HepG2 (cell line): ENCODE measurements around the gene CYP4F12. TPM values are rescaled to one million over a fixed set of nuclear protein-coding genes. Genes with fewer than 3 reads are reported as not detected.
"Not testable (repeated sequence)": the region's sequence is repeated elsewhere in the genome, so short reads cannot be mapped to it uniquely, and the experiment has no call there.

Source experiments
- ATAC-seq: fragments of 200-7000 bp; cut with Tn5 transposase; 3 replicates; pipeline ENCODE4 v1.9.1; 2020; ENCODE audit warnings: mild to moderate bottlenecking, moderate library complexity
- BruUV-seq: library from RNA; stranded (reverse); fragments of 400-500 nt; replicated peaks from 2 replicates; lab custom pipeline; 2021; lab: Mats Ljungman, UMichigan
- CTCF ChIA-PET: fragments of 300-600 bp; formaldehyde crosslinking; extraction: SDS; loops from one replicate; lab custom pipeline; 2021; ENCODE audit warnings: low total read pairs, inconsistent platforms, low intra/inter-chr PET ratio; lab: Yijun Ruan, JAX
- POLR2A ChIA-PET: fragments of 350-600 bp; sonication (Branson Sonifier 250); formaldehyde crosslinking; loops from one replicate; lab custom pipeline; 2020; ENCODE audit warnings: antibody characterized with exemption, inconsistent platforms; lab: Yijun Ruan, JAX
- DNase-seq: peaks from one replicate; pipeline ENCODE4 v3.0.0-alpha.2; 2015; ENCODE audit warnings: low spot score
- FAIRE-seq: peaks from 3 replicates; lab custom pipeline; 2011; peaks lifted over from hg19 to GRCh38; lab: Jason Lieb, UNC
- H2AFZ ChIP-seq: one replicate; pipeline ENCODE4 v1.6.1; 2011; ENCODE audit warnings: low read length, inconsistent platforms
- H3K27ac ChIP-seq: fragments of 300-600 bp; 3 replicates; pipeline ENCODE4 v1.8.0; 2011; ENCODE audit warnings: mixed run types, mild to moderate bottlenecking, mixed read lengths, low read length, inconsistent platforms; ENCODE audit not compliant: insufficient read depth; ENCODE audit errors: extremely low read length
- H3K27me3 ChIP-seq, 2 experiments: fragments of 200-600 bp in 1 of 2; 2 replicates in 1 of 2; 3 replicates in 1 of 2; pipeline versions ENCODE4 v1.6.0 to v1.8.0; 2011; ENCODE audit warnings: low read length in 2 of 2, mild to moderate bottlenecking in 2 of 2, moderate library complexity in 2 of 2, inconsistent platforms in 1 of 2; ENCODE audit not compliant: insufficient read depth in 2 of 2, control insufficient read depth in 1 of 2
- H3K36me3 ChIP-seq, 2 experiments: fragments of 200-600 bp in 1 of 2; replicated peaks in 1 of 2; 2 replicates in 1 of 2; 3 replicates in 1 of 2; pipeline versions ENCODE4 v1.5.1 to v1.8.0; 2011; ENCODE audit warnings: low read length in 2 of 2, inconsistent platforms in 1 of 2; ENCODE audit not compliant: insufficient read depth in 2 of 2, control insufficient read depth in 1 of 2
- H3K4me1 ChIP-seq: 2 replicates; pipeline ENCODE4 v1.5.1; 2012; ENCODE audit warnings: low read length, inconsistent platforms; ENCODE audit not compliant: insufficient read depth
- H3K4me2 ChIP-seq: 2 replicates; pipeline ENCODE4 v1.6.0; 2011; ENCODE audit warnings: low read depth, low read length, inconsistent platforms
- H3K4me3 ChIP-seq, 3 experiments: fragments of 200-600 bp in 1 of 3; sonication (generic), shearing (Covaris generic) in 1 of 3; replicated peaks in 1 of 3; 2 replicates each; pipeline ENCODE4 v1.5.1; 2011 to 2016; ENCODE audit warnings: low read length in 3 of 3, inconsistent platforms in 2 of 3, low read depth in 2 of 3, mild to moderate bottlenecking in 2 of 3, control low read depth in 1 of 3, mixed read lengths in 1 of 3; ENCODE audit not compliant: insufficient read depth in 1 of 3
- H3K79me2 ChIP-seq: one replicate; pipeline ENCODE4 v1.6.1; 2011; ENCODE audit warnings: low read length, inconsistent platforms; ENCODE audit not compliant: insufficient read depth
- H3K9ac ChIP-seq: 2 replicates; pipeline ENCODE4 v1.6.0; 2011; ENCODE audit warnings: mild to moderate bottlenecking, low read depth, low read length, inconsistent platforms; ENCODE audit not compliant: insufficient read depth
- H3K9me3 ChIP-seq: 2 replicates; pipeline ENCODE4 v1.5.1; 2012; ENCODE audit warnings: mild to moderate bottlenecking, low read length
- H4K20me1 ChIP-seq: 2 replicates; pipeline ENCODE4 v1.6.0; 2011; ENCODE audit warnings: inconsistent platforms, mild to moderate bottlenecking, low read length, moderate library complexity; ENCODE audit not compliant: insufficient read depth
- KLF15 ChIP-seq: sonication (generic); formaldehyde crosslinking; IDR thresholded peaks from 2 replicates; pipeline ENCODE4 v1.8.1; 2023; ENCODE audit warnings: borderline replicate concordance, mild to moderate bottlenecking, inconsistent platforms, missing genetic modification reagents, mixed read lengths
- MLX ChIP-seq: IDR thresholded peaks from 2 replicates; pipeline ENCODE4 v1.6.1; 2016
- RFX5 ChIP-seq: IDR thresholded peaks from 2 replicates; pipeline ENCODE4 v1.6.1; 2011; ENCODE audit warnings: low read depth, low read length, improper control_type of control experiment
- ZBTB46 ChIP-seq: sonication (generic); formaldehyde crosslinking; IDR thresholded peaks from 2 replicates; pipeline ENCODE4 v1.4.0; 2020; ENCODE audit warnings: mild to moderate bottlenecking, missing genetic modification reagents, borderline replicate concordance
- ZFP82 ChIP-seq: sonication (generic); formaldehyde crosslinking; IDR thresholded peaks from 2 replicates; pipeline ENCODE4 v1.5.1; 2020; ENCODE audit warnings: mild to moderate bottlenecking, missing genetic modification reagents, borderline replicate concordance
- ZNF746 ChIP-seq: sonication (generic); formaldehyde crosslinking; IDR thresholded peaks from 2 replicates; pipeline ENCODE4 v1.8.0; 2022; ENCODE audit warnings: mild to moderate bottlenecking, missing genetic modification reagents
- ZNF841 ChIP-seq: sonication (generic); formaldehyde crosslinking; IDR thresholded peaks from 2 replicates; pipeline ENCODE4 v1.8.1; 2023; ENCODE audit warnings: missing genetic modification reagents, borderline replicate concordance
- WGBS: methylation state at CpG from one replicate; pipeline ENCODE4 v1.1.6; 2017; ENCODE audit warnings: low lambda C conversion rate; 5-methylcytosine and 5-hydroxymethylcytosine counted together
- in situ Hi-C: cut with HindIII; loops from 2 replicates; pipeline ENCODE4 v1.10.0; 2017; ENCODE audit warnings: low pct_unique_long_range_greater_than_20kb; ENCODE audit not compliant: extremely low pct_ligation_motif_present
- intact Hi-C: fragments of 100-400 bp; cut with micrococcal nuclease; formaldehyde crosslinking; loops from one replicate; pipeline ENCODE4 v1.10.0; 2022; ENCODE audit not compliant: unreplicated experiment
- polyA plus RNA-seq, 8 experiments: library from polyadenylated mRNA; depleted of rRNA in 3 of 8; stranded (reverse) in 7 of 8; unstranded in 1 of 8; fragments of >200 nt; fragmentation: Illumina TruSeq in 4 of 8; extraction: Trizol in 4 of 8; gene quantifications; 2 replicates each; pipeline versions ENCODE4 v1.2.1 to v1.2.3, GENCODE V29; 2011 to 2016; ENCODE audit warnings: low read depth in 4 of 8, missing spikeins in 1 of 8, mixed read lengths in 1 of 8; ENCODE audit not compliant: insufficient read depth in 1 of 8
- total RNA-seq, 5 experiments: library from RNA; depleted of rRNA; stranded (reverse); fragments of >200 nt; fragmentation: Illumina TruSeq; extraction: Trizol; gene quantifications; 2 replicates each; pipeline ENCODE4 v1.2.3, GENCODE V29; 2016; ENCODE audit warnings: low read depth in 1 of 5
- TF ChIP-seq, protein P1 (sequence below): sonication (generic); formaldehyde crosslinking; IDR thresholded peaks from 2 replicates; pipeline ENCODE4 v1.4.0; 2020; ENCODE audit warnings: missing genetic modification reagents

Gene CYP4F12
- total and polyA plus RNA-seq, 2 of the 13 experiments (the other 11 are each of a cell fraction or from before 2014, with no cell fraction given): 29.9 to 30.8 TPM

GRCh38 chr19:15650123-15650522 is 22.8 kb upstream of the CYP4F12 start:
- H3K4me2 ChIP-seq, H4K20me1 ChIP-seq, H3K9me3 ChIP-seq, in situ Hi-C loops, H3K9ac ChIP-seq, H3K4me3 ChIP-seq, CTCF ChIA-PET, DNase-seq, intact Hi-C loops, H3K27me3 ChIP-seq, H3K79me2 ChIP-seq, FAIRE-seq, ATAC-seq, H3K27ac ChIP-seq, H2AFZ ChIP-seq, BruUV-seq: not testable (repeated sequence)
- POLR2A ChIA-PET: interaction anchor here (2.8 kb wide), 1 partner anchor 23 kb away, joined by 11 read pairs; the partner anchor contains the start of gene CYP4F12
- peaks cover 5 to 25% of the 10 kb centered on the region in 2 experiments; a peak in 4 of 5 replicates for H3K36me3 ChIP-seq
- peaks cover 18% of the 10 kb centered on the region for H3K4me1 ChIP-seq

DNA sequence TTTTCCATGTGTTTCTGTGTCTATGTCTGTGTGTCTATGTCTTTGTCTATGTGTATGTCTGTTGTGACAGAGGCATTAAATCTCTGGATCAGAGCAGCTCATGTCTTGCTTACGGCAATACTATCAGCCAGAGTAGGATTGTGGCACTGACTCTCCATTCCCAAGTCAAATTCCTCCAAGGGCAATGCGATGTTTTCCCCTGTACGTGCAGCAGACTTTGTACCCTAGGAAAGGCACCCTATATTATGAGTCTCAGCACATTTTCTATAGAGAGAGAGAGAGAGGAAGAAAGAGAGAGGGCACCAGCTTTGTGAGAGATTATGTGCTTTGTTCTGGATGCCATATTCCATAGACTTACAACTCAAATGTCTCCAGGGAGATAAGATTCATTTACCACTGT is 21.1 kb upstream of the CYP4F12 start:
- 0 out of 2 replicates have a peak, but pooled peaks cover 1% of the 10 kb centered on the region for H3K4me1 ChIP-seq
- no peaks in the 10 kb centered on the region for H3K79me2 ChIP-seq
- H3K4me2 ChIP-seq: no peak overlapping the region
- no peak overlapping the region for H2AFZ ChIP-seq
- H4K20me1 ChIP-seq: no peaks in the 10 kb centered on the region
- no peak for ATAC-seq
- no peak overlapping the region for H3K9ac ChIP-seq
- intact Hi-C loops (no loop called here), in situ Hi-C loops (no loop called here)
- 97% methylated on average over 3 of the region's 3 CpGs for WGBS
- POLR2A ChIA-PET: no interaction called here
- peaks cover 3 to 25% of the 10 kb centered on the region in 2 experiments; a peak in 4 of 5 replicates for H3K36me3 ChIP-seq
- no peaks in the 10 kb centered on the region for H3K9me3 ChIP-seq
- TSS peak; percentile 26 for BruUV-seq
- CTCF ChIA-PET: no interaction called here
- H3K27me3 ChIP-seq: no peaks in the 10 kb centered on the region
- no peak overlapping the region for H3K27ac ChIP-seq
- no peak overlapping the region for H3K4me3 ChIP-seq
- DNase-seq: no peak
- no peak for FAIRE-seq
- TF ChIP-seq, protein P1, sequence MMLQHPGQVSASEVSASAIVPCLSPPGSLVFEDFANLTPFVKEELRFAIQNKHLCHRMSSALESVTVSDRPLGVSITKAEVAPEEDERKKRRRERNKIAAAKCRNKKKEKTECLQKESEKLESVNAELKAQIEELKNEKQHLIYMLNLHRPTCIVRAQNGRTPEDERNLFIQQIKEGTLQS: no peak
- no peak for TF ChIP-seq MLX
- TF ChIP-seq ZFP82 (CRISPR knock-in tag): no peak
- TF ChIP-seq RFX5: no peak
- no peak for TF ChIP-seq ZBTB46 (CRISPR knock-in tag)
- TF ChIP-seq ZNF746: no peak
- no peak for TF ChIP-seq ZNF841 (CRISPR knock-in tag)
- TF ChIP-seq KLF15 (CRISPR knock-in tag): no peak
